HG03139 (cell line): ENCODE measurements around the gene PRICKLE1.

Source experiments
- ATAC-seq: cut with Tn5 transposase; IDR thresholded peaks from one replicate; pipeline ENCODE4 v1.9.1; 2021; ENCODE audit not compliant: unreplicated experiment

The PRICKLE1 gene

DNA sequence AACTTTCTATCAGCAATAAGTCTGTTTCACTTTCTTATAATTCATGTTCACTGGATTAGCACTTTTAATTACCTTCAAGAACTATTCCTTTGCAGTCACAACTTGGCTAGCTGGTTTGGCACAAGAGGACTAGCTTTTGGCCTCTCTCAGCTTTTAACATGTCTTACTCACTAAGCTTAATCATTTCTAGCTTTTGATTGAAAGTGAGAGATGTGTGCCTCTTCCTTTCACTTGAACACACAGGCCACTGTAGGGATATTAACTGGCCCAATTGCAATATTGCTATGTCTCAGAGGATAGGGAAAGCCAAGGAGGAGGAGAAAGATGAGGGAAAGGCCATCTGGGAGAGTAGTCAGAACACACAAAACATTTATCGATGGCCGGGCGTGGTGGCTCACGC, 92.7 kb downstream of the PRICKLE1 start:
- ATAC-seq, result no peak

DNA sequence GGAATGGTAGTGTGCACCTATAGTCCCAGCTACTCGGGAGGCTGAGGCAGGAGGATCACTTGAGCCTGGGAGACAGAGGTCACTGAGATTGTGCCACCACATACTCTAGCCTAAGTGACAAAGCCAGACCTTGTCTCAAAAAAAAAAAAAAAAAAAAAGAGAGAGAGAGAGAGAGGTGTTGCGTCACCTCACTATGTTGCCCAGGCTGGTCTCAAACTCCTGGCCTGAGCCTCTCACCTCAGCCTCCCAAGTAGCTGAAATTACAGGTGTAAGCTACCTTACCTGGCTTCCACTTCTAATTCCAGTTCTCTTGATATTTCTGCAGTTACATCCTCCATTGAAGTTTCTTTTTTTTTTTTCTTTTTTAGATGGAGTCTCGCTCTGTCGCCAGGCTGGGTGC, 94.3 kb downstream of the PRICKLE1 start:
- no peak for ATAC-seq

DNA sequence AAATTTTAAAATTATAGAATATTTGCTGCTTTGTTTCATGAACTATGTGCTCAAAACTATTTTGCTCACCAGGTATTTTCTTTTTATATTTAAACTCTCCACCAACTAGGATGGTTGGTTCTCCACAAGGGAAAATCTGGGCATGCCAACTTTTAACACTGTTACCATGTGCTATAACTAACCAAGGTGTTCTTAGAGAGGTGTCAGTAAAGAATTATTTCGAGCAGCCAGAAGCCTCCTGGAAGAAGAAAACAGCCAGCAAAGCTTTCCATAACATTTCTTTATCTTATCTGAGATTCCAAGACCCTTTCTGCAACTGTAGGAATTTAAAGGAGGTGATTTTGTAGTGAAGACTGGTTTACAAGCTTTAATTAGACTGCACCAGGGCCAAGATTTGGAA, 97.3 kb downstream of the PRICKLE1 start:
- ATAC-seq, result no peak

DNA sequence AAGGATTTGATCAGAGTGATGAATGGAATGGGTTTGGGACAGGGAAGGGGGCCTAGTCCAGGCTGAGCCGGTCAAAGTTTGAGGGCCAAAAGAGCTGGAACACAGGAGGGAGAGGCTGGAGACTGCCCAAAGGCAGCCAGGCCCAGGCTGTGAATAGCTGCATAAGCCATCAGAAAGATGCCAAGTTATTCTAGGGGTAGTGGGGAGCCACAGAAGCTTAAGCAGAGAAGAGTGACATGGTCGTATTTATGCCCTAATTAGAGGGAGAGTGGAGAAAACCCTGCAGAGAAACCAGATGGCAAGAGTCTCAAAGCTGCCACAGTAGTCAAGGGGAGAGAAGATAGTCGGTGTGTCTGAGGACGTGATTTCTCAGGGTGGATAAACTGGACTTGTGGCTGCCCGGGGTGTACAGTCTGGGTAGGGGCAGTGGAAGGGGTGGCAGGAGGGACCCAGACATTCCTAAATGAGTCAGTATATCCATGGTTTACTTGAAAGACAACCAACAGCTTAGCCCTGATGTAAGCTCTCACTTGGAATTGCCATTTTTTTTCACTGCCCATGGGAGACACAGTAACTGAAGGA, 99.2 kb downstream of the PRICKLE1 start:
- ATAC-seq, result no peak

DNA sequence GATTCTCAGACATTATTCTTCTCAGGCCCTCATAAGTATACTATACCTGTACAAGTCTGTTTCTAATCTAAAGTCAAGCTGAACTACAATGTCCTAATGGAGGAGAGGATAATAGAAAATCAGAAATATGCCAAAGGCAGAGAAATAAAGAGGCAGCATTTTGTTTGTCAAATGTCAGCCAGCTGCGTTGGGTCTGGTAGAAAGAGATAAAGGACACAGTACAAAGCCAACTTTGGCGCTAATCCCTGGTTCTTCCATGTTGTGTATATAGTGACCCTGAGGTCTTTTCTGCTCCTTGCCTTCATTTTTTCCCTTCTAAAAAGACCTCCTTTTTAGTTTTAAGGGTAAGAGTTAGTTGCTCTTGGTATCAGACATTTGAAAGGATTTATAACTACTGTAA, 103.1 kb downstream of the PRICKLE1 start:
- ATAC-seq, result no peak

DNA sequence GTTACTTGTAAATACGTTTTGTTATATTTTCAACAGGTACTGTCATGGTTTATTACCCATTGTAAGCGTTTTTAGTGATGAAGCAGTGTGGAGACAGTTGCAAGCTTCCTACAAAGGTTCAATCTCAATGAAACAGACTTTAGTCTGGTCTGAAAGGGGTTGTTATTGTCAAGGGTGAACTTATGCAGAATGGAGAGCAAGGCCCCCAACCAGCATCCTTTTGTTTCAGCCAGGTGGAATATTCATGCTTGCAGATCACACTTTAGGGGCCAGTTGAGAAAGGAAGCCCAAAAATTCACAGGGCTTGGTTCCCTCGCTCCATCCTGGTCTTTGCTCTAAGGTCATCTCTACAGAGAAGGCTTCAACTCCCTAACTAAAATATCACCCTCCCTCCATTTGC, 103.7 kb downstream of the PRICKLE1 start:
- no peak for ATAC-seq

DNA sequence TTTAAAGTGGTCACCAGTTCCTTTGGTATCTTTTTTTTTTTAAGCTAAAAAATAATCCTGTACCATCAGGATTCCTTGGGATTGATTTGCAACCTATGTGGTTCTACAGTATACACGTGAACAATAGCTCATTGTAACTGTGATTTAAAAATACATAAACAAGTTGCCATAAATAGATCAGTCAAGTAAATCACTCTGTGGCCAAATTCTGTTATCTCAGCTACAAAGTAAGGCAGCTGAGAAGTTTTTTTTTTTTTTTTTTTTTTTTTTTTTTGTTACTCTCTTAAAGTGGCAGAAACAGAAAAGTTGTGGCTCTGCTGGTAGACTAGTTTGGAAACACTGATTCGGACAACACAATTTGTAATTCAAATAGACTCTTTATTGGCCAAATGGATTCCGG, 104.5 kb downstream of the PRICKLE1 start:
- ATAC-seq, result no peak

DNA sequence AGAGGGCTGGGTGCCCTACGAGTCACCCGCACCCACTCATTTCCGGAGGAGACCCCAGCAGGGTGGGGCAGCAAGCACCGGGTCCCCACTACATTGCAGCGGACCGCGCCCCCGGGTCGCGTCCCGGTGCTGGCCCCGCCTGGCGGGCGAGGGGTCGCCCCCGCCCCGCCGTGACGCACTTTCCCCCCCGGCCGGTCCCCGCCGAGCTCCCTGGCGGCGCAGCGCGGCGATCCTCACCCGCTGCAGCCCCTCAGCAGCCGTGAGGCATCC, 106.1 kb downstream of the PRICKLE1 start:
- ATAC-seq, result peak; percentile 22

DNA sequence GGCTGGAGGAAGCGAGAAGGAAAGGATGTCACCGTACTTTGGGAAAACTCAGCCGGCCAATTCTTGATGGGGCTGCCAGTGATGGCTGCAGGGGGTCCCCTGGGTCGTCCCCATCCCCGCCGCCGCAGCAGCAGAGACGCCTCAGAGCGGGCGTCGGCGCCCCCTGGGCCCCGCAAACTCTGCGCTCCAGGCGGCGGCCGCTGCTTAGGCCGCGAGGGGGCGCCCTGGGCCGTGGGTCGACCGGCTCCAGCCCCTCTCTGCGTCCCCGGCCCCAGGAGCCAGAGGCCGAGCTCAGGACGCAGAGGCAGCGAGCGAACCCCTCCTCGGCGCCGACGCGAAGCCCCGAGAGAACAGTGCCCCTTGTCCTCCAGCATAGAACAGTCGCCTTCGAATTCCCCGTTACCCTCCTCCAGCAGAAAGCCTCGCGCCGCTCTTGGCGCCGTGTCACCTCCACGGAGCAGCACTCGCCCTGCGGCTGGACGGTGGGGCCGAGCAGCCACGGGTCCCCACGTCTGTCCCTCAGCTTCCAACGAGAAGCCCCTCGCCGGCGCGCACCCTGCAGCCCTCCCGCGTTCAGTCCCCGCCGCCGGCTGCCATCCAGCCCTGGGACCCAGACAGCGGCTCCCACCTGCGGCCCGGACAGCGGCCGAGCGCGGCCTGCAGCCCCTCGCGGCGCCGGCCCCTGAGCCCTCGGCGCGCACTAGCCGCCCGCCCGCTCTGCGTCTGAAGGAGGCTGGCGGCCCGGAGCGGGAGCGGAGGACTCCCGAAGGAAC, 106.6 kb downstream of the PRICKLE1 start:
- ATAC-seq, result peak; percentile 78

DNA sequence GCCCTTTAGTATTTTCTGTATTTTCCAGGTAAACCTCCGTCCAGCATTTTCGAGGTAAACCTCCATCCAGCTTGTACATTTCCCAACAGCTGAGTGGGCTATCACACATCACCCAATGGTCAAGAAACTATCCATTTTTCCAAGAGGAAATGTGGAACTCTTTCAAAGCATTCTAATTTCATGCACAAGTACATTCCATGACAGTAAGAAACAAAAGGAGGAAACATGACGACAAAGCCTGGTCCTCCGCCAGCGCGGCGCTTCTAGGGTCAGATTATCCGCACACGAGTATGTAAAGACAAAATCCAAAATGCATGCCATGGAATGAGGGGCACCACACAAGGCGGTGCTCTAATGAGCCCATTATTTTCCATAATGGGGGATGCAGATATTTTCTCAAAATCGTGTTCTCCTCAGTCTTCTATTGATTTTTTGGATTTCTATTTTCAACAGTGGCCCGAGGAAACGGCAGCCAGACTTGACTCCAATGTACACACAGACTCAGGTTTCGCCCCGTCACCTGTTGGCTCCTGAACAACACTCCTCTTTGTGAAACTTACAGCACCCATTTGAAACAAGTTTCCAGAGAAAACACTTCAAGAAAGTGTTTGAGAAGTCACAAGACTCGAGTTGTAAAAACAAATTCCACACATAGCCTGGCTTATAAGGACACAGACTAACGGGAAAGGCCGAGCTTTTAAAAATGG, 107.4 kb downstream of the PRICKLE1 start:
- ATAC-seq, result no peak

DNA sequence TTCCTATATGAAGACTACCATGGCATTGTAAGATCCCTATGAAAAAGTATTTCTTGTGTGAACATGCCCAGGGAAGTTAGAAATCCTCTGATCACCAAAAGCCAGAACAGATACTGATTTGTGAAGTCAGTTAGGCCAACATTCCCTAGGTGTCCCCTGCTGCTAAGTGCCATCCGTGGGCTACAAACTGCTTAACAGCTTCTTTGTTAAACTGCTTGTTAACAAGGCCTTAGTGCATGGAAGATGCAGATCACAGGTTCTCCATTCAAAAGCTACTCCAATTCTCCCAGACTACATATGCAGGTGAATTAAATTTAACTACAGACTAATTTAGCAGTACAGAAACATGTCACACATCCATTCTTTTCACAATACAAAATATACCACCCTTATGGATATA, 108.2 kb downstream of the PRICKLE1 start:
- no peak for ATAC-seq

DNA sequence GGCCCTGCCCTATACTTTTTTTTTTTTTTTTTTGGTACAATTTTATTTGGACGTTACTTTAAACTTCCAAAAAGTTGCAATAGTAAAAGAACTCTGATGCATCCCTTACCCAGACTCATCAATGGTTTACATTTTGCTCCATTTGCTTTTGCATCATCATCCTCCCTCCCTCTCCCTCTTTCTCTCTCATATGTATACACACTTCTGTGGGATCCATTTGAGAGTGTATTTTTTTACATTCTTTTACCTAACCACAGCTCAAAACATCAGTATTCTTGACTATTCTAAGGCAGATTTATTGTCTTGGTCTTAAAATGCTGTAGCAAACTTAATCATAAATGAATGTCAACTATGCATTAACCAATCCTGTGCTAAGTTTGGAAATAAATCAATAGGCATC, 111.6 kb downstream of the PRICKLE1 start:
- no peak for ATAC-seq

DNA sequence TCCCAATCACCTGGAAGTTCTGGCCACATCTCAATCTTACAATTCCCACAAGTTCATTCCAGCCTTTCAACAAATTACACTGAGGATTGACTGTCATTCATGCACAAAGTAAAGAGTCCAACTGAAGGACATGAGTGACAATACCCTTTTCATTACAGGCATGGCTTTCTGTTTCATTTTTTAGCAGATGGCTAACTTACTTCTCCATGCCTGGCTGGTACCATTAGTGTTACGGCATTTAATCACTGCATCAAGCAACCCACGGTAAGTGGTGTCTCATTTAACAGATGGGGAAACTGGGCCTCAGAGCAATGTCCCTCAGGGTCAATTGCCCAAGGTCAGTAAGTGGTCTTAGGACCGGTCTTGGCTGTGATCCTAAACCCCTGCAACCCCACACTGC, 114.4 kb downstream of the PRICKLE1 start:
- no peak for ATAC-seq

DNA sequence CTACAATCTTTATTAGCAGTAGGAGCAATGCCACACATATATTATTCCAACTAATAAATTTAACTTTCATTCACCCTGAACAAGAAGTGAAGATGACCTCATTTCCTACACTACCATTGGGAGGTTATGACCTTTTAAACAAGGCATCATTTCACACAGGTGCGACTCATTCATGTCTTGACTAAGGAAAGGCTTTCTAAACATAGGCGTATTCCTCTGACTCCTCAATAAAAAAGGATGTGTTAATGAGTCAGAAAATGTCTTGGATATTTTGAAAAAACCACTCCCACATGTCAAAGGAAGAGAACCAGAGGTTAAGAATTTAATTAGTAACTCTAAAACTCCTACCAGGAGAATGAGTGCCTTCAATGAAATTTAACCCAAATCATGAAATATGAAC, 115.2 kb downstream of the PRICKLE1 start:
- no peak for ATAC-seq

DNA sequence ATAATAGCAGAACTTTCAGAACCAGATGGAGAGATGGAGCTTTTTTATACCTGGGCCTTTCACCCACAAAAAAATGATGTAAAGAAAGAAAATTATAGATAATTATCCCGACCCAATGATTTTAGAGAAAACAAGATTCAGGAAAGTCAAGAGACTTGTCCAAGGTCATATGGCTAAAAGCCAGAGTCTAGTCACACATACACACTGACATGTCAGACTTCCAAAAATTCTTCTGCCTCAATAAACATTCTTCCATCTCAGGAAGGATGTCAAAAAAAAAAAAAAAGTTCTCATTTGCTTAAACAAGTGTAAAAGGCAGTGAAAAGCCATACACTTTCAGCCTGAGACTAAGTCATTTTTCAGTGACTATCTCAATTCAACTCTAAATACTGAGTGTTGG, 116.0 kb downstream of the PRICKLE1 start:
- ATAC-seq, result no peak

DNA sequence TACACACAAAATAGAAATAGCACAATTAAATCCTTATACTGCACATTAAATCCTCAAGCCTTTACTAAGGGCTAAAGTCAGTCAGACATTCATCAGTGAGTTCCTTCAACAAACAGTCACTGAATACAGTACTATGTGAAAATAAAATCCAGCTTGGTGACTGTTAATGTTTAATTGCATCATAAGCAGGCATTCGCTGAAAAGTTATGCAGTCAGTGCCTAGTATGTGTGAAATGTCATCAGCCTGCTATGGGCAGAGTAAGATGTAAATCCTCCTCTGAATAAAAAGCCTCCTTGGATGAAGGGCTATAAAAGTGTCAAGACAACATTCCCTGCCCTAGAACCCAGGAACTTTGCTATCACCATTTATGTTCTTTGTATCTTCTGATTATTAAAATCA, 116.4 kb downstream of the PRICKLE1 start:
- no peak for ATAC-seq

DNA sequence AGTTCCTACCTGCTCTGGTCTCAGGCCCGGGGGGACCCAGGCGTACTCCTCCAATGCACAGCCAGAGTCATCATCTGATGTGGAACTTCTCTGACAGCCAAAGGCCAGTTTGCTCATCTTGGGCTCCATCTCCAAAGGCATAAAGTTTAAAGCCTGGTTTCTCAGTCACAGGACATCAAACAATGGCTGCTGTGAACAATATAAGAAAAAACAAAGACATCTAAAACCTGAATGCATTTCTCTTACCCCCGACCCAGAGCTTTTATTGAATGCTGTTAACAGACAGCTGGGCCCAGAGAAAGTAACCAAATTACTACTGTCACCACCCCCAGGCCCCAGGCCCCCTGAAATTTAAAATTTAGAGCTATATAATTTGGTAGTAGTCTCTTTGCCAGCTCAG, 117.2 kb downstream of the PRICKLE1 start:
- ATAC-seq, result no peak

DNA sequence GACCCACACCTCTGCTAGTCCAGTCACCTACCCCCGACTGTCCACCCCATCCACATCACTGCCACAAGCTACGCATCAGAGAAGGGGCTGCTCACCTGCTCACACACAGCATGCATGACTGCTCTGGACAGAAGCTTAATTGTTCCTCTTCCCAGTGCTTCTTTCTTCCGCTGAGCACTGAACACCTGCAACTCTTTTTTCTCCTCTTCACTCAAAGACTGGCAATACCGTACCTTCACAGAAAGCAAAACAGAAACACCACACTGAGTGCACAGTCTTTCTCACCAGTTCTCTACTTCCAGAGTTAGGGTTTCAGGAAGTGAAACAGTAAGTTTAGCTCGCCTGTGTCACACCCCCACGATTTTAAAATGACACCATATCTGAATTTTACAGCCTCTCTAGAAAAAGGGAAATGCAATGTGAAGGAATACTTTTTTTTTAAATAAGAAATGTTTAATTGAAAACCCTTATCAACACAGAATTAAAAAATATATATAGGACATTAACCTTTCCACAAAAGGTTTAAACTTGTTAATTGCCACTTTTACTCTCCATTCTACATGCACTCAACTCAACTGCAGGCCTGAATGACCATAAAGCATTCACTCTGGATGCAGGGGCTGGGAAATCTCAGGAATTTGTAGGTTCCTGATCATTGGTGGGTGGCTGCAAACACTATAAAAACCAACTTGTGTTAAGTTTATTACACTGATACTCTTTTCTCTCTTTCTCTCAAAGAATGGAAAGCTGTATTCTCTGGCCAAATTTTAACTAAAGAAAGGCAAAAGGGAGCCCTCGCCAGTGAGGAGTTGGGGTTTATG, 120.0 kb downstream of the PRICKLE1 start:
- peak; percentile 93 for ATAC-seq

DNA sequence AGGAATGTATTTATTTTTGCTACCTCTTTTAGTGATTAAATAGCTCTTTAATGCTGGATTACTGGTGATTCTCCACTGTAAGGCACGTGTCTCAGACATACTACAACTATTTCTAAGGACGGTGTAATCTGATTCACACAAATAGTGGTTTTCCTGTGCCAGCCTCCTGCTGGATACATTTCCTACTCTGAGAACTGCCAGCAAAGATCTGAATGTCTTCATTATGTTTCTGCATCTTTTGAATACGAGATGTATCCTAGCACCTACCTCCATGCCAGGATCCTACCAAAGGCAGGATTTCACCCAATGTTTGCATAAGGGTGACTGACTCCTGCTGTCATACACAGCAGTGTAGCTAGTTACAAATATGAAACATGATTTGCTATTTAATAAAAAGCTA, 120.6 kb downstream of the PRICKLE1 start:
- peak; percentile 2 for ATAC-seq

DNA sequence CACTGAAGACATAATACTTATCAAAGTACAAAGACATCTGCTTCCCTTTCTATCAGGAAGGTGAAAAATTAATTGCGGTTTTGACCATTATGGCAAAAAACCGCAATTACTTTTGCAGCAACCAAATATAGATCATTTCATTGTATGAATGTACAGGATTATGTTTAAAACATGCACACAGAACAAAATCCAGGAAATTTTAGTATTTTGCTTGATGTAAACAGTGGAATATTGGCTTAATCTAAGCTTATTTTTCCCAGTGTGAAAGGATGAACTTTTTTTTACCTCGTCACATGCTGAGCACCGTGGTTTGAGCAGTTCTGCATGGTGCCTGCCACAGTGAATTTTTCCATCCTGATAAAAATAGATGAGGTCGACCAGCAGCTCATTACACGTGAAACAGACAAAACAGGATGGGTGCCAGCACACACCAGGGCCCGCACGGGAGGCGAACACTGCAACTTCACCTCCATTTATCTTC, 121.2 kb downstream of the PRICKLE1 start:
- ATAC-seq, result no peak

DNA sequence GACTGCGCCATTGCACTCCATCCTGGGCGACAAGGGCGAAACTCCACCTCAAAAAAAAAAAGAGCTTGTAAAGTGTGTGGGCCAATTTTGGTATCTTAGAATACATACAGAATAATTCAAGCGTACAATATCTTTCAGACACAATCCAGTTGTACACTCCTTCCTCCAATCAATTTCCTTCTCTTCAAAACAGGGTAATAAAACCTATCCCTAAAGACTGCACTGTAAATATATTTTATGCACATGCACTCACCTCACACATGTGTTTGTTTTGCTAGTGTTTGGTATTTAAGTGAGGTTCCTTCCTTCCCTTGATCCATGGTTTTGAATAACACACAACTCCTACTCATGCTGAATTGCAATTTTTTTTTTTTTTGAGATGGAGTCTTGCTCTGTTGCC, 125.9 kb downstream of the PRICKLE1 start:
- no peak for ATAC-seq

DNA sequence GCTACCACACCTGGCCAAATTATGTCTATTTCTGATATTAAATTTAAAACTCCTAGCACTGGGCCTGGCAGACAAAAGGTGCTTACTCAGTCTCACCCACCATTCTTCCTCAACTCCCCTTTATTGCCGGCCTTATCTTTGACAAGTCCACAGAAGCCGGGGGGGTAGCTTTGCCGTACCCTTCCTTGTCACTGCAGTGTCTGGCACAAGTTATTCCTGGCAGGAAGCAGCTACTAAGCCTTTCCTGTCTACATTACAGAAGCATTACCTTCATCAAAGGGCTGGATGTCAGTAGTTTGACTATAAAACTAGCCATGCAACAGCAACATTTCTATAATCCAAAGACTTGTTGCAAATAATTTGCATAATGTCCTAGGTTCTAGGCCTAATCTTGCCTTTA, 127.1 kb downstream of the PRICKLE1 start:
- no peak for ATAC-seq
